Heart right ventricle (tissue), 16 donors: Measurements from ENCODE around the gene FAM200B. TPM values are rescaled to one million over a fixed set of nuclear protein-coding genes. Genes with fewer than 3 reads are reported as not detected.

Experiments
- ATAC-seq, 8 donors: fragments of 200-7000 bp; cut with Tn5 transposase; one replicate each; pipeline ENCODE4 v1.9.1; 2020; ENCODE audit warnings: mild to moderate bottlenecking in 8 of 8, moderate library complexity in 8 of 8, moderate number of reproducible peaks in 1 of 8
- DNase-seq, 2 donors: peaks; one replicate each; pipeline ENCODE4 v3.0.0-alpha.2; 2020
- H3K27ac ChIP-seq, 10 donors: fragments of 200-600 bp; sonication (generic) in 2 of 10; one replicate each; pipeline versions ENCODE4 v1.5.0 to v1.8.0; 2020 to 2022; ENCODE audit warnings: mild to moderate bottlenecking in 3 of 10
- H3K27me3 ChIP-seq, 7 donors: fragments of 200-600 bp; one replicate each; pipeline ENCODE4 v1.8.0; 2021 to 2022; ENCODE audit warnings: mild to moderate bottlenecking in 2 of 7
- H3K36me3 ChIP-seq, 9 donors: fragments of 200-600 bp; sonication (generic) in 1 of 9; one replicate each; pipeline versions ENCODE4 v1.5.0 to v1.8.0; 2020 to 2022; ENCODE audit warnings: mild to moderate bottlenecking in 2 of 9
- H3K4me1 ChIP-seq, 9 donors: fragments of 200-600 bp; sonication (generic) in 1 of 9; one replicate each; pipeline versions ENCODE4 v1.5.0 to v1.8.0; 2020 to 2022; ENCODE audit warnings: mild to moderate bottlenecking in 4 of 9
- H3K4me3 ChIP-seq, 10 donors: fragments of 200-600 bp; sonication (generic) in 2 of 10; one replicate each; pipeline versions ENCODE4 v1.5.0 to v1.8.0; 2020 to 2022; ENCODE audit warnings: mild to moderate bottlenecking in 7 of 10, moderate library complexity in 2 of 10
- H3K9me3 ChIP-seq, 11 donors: fragments of 200-600 bp in 10 of 11; sonication (generic) in 2 of 11; one replicate each; pipeline versions ENCODE4 v1.5.0 to v1.8.0; 2013 to 2022; ENCODE audit warnings: mild to moderate bottlenecking in 2 of 11, control low read depth in 1 of 11, moderate library complexity in 1 of 11
- CTCF ChIP-seq, 9 donors: fragments of 200-600 bp; sonication (generic) in 2 of 9; IDR thresholded peaks; one replicate each; pipeline versions ENCODE4 v1.5.0 to v1.8.0; 2021 to 2022; ENCODE audit warnings: antibody characterized with exemption in 9 of 9, mild to moderate bottlenecking in 5 of 9, moderate library complexity in 1 of 9
- WGBS, 2 donors: extraction: QIAGEN DNeasy Blood & Tissue Kit; methylation state at CpG; one replicate each; pipeline ENCODE4 v1.1.7; 2013; ENCODE audit warnings: inconsistent platforms in 1 of 2; 5-methylcytosine and 5-hydroxymethylcytosine counted together
- intact Hi-C, 10 donors: fragments of 100-400 bp; cut with DNase I; formaldehyde crosslinking; loops; one replicate each; pipeline versions ENCODE4 v1.11.1 to v1.14.2; 2022
- polyA plus RNA-seq, 2 donors: library from polyadenylated mRNA; stranded (reverse); fragments of 200-250 nt; gene quantifications; one replicate each; pipeline ENCODE4 v1.2.3, GENCODE V29; 2013
- total RNA-seq, 10 donors: library from RNA; stranded (reverse); fragmentation: NEBNext Ultra II Directional in 3 of 10; extraction: Animal tissue kit (Norgen Biotek cat#: 25700) in 3 of 10; gene quantifications; one replicate each; pipeline versions ENCODE4 v1.2.1 to v1.2.4, GENCODE V29; 2021 to 2023
- donor health status: Arrhythmogenic right ventricular cardiomyopathy.
- donor health status: ischemic (EF 13 %, LVEDD 7.1; RV severe dilation, severe dysfunction).
- donor health status: healthy with polysubstance abuse.
- donor health status: DM: no; HTN: yes; CAD: no.
- donor health status: DM: no; HTN: no; CAD: no.
- donor health status: ischemic (EF 25% LVEDD 6.9; RV normal size, moderate dysfunction).
- donor health status: ischemic (EF 25% LVEDD 5.7; RV mildly dilated, moderate dysfunction).
- donor health status: healthy.
- donor health status: DM: yes; HTN: yes; CAD: no.
- donor health status: Ischemic cardiomyopathy.
- donor health status: ischemic (EF 35%, LVEDD 5.7; RV mildly dilated, moderate dysfunction).
- donor health status: nonischemic (EF 11% LVEDD 7.7; RV severe dilation, severe dysfunction).
- donor health status: DM: yes; HTN: yes; CAD: no.
- donor health status: PGD.
- donor health status: ischemic (EF 29% LVEDD 5.4; RV normal size, mild dysfunction).
- donor health status: nonischemic (EF 23%, LVEDD 6.1; RV moderate dilation, normal function).

Gene FAM200B
- total and polyA plus RNA-seq, 12 donors = 19.7 to 38.7 (median 29.3) TPM

GRCh38 chr4:15703439-15703838 is 21.8 kb downstream of the FAM200B start:
- Histone ChIP-seq H3K36me3 (peaks cover 0 to 6% (median 0%) of the 10 kb centered on the region in 9 donors), H3K27ac (peak overlapping the region in 6 of 10 donors; percentile 5 to 73 (median 56)), H3K4me1 (peaks cover 0 to 23% (median 13%) of the 10 kb centered on the region in 9 donors), H3K27me3 (no peaks in the 10 kb centered on the region), H3K9me3 (no peaks in the 10 kb centered on the region), H3K4me3 (peak overlapping the region in 7 of 10 donors; percentile 49 to 61 (median 59))
- WGBS, 2 donors = 79 to 89% methylated on average over 11 of the region's 11 CpGs
- intact Hi-C loops = no loop called here
- ATAC-seq (peak; percentile 2 to 65 (median 15)), DNase-seq (no peak)
- no peak for TF ChIP-seq CTCF (IDR thresholded peaks at IDR 0.05)

- no peaks in the 10 kb centered on the region for H3K9me3 ChIP-seq
- intact Hi-C loops = no loop called here
- no peak for TF ChIP-seq CTCF (IDR thresholded peaks at IDR 0.05)
- no peak overlapping the region for H3K27ac ChIP-seq
- peaks cover 0 to 6% (median 0%) of the 10 kb centered on the region in 9 donors for H3K36me3 ChIP-seq
- H3K4me3 ChIP-seq = no peak overlapping the region
- DNase-seq (no peak), ATAC-seq (no peak)
- peaks cover 0 to 23% (median 13%) of the 10 kb centered on the region in 9 donors for H3K4me1 ChIP-seq
- no peaks in the 10 kb centered on the region for H3K27me3 ChIP-seq
Observed at GRCh38 chr4:15704129-15704528, 22.5 kb downstream of the FAM200B start.

GRCh38 chr4:15706646-15707362 is 25.2 kb downstream of the FAM200B start:
- peaks cover 0 to 10% (median 0%) of the 10 kb centered on the region in 9 donors for H3K36me3 ChIP-seq
- peak overlapping the region in 3 of 10 donors; percentile 5 to 16 (median 7) for H3K27ac ChIP-seq
- no peaks in the 10 kb centered on the region for H3K9me3 ChIP-seq
- no peaks in the 10 kb centered on the region for H3K27me3 ChIP-seq
- 48 to 49% methylated on average over 3 of the region's 3 CpGs for WGBS, 2 donors
- intact Hi-C loops = no loop called here
- no peak overlapping the region for H3K4me3 ChIP-seq
- TF ChIP-seq CTCF (IDR thresholded peaks at IDR 0.05) = no peak
- peaks cover 0 to 23% (median 13%) of the 10 kb centered on the region in 9 donors for H3K4me1 ChIP-seq
- DNase-seq (no peak), ATAC-seq (no peak)

- Histone ChIP-seq H3K27ac (peak overlapping the region in 3 of 10 donors; percentile 5 to 16 (median 7)), H3K27me3 (no peaks in the 10 kb centered on the region), H3K9me3 (no peaks in the 10 kb centered on the region), H3K4me3 (no peak overlapping the region), H3K36me3 (peaks cover 0 to 15% (median 0%) of the 10 kb centered on the region in 9 donors), H3K4me1 (peaks cover 0 to 20% (median 7%) of the 10 kb centered on the region in 9 donors)
- WGBS, 2 donors = 32 to 38% methylated on average over 7 of the region's 7 CpGs
- no peak for TF ChIP-seq CTCF (IDR thresholded peaks at IDR 0.05)
- DNase-seq (no peak), ATAC-seq (no peak)
- intact Hi-C loops = no loop called here
Observed at GRCh38 chr4:15707363-15707715, 25.7 kb downstream of the FAM200B start.
